ENCODE results near the gene KMT2B. TPM values are rescaled to one million over a fixed set of nuclear protein-coding genes. Genes with fewer than 3 reads are reported as not detected.

KMT2B gene
- total and polyA plus RNA-seq, 5 experiments from 2014 or later = 0.60 to 79.2 (median 2.8) TPM

DNA sequence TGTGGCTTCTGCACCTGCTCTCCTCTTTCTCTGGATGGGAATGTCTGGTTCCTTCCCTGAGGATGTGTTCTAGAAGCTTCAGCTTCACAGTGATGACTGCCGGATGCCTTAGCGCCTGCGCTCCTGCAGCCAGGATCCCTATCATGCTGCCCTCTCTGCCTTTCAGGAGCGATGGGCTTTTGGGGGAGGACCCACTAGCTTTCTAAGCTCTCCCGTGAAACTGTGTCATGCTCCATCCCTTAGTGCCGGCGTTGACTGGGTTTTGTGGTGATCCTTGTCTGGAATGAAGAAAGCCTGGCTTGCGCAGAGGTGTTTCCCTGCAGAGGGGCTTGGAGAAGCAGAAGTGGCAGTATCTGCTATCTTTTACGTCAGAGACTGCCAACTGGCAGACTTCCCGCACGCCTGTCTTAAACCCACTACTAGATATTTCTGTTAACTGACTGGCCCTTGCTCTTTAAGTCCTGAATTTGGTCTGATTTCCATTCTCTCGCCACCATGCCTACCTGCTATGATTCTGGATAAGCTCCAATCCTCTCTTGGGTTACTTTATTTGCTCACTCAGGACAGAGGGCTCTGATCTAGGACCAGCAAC is 3.8 kb upstream of the KMT2B start:
- DNase-seq (no peak), ATAC-seq (no peak)
- H3K27me3 Mint-ChIP-seq = no peaks in the 10 kb centered on the region
- H3K27ac Mint-ChIP-seq = peak overlapping the region; percentile 29 to 96 (median 86)
- H3K4me1 Mint-ChIP-seq = peaks cover 40 to 67% (median 59%) of the 10 kb centered on the region in 4 donors
- no peaks in the 10 kb centered on the region for H3K9me3 Mint-ChIP-seq
- POLR2A ChIA-PET = interaction anchor here (3.3 to 4.9 kb wide), 2 partner anchors 11 to 19 kb away, joined by 13 to 24 read pairs; no protein-coding TSS in a partner anchor
- peak overlapping the region; percentile 44 to 81 (median 68) for H3K4me3 Mint-ChIP-seq
- H3K36me3 Mint-ChIP-seq = no peaks in the 10 kb centered on the region

DNA sequence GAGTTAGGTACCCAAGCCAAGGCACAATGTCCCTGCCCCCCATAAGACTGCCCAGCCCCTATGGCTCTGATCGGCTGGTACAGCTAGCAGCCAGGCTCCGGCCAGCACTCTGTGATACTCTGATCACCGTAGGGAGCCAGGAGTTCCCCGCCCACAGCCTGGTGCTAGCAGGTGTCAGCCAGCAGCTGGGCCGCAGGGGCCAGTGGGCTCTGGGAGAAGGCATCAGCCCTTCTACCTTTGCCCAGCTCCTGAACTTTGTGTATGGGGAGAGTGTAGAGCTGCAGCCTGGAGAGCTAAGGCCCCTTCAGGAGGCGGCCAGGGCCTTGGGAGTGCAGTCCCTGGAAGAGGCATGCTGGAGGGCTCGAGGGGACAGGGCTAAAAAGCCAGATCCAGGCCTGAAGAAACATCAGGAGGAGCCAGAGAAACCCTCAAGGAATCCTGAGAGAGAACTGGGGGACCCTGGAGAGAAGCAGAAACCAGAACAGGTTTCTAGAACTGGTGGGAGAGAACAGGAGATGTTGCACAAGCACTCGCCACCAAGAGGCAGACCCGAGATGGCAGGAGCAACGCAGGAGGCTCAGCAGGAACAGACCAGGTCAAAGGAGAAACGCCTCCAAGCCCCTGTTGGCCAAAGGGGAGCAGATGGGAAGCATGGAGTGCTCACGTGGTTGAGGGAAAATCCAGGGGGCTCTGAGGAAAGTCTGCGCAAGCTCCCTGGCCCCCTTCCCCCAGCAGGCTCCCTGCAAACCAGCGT is 3.0 kb upstream of the KMT2B start:
- Mint-ChIP-seq H3K9me3 (no peaks in the 10 kb centered on the region), H3K36me3 (no peaks in the 10 kb centered on the region), H3K27ac (peak overlapping the region in 9 of 10 donors; percentile 3 to 93 (median 58)), H3K27me3 (no peaks in the 10 kb centered on the region), H3K4me1 (peaks cover 42 to 74% (median 66%) of the 10 kb centered on the region in 4 donors), H3K4me3 (peak overlapping the region in 9 of 10 donors; percentile 9 to 81 (median 56))
- POLR2A ChIA-PET = interaction anchor here (1.4 to 4.9 kb wide), 3 partner anchors 12 to 20 kb away, joined by 3 to 24 read pairs (median 13); no protein-coding TSS in a partner anchor
- DNase-seq = no peak
- ATAC-seq = no peak

DNA sequence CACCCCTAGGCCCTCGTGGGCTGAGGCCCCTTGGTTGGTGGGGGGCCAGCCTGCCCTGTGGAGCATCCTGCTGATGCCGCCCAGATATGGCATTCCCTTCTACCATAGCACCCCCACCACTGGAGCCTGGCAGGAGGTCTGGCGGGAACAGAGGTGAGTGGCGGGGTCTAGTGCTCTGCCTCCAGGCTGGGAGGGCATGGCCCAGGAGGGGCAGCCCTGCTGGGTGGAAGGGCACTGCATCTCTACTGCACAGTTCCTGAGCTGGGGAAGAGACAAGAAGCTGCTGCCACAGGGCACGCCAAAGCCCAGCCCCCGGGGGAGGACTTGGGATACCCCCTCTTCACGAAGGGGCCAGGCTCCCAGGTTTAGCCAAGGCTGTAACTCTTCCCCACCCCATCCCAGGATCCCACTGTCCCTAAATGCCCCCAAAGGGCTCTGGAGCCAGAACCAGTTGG is 2.4 kb upstream of the KMT2B start:
- Mint-ChIP-seq H3K27me3 (no peaks in the 10 kb centered on the region), H3K9me3 (no peaks in the 10 kb centered on the region), H3K27ac (peak overlapping the region in 5 of 10 donors; percentile 56 to 97 (median 95)), H3K36me3 (peaks cover 0 to 4% (median 0%) of the 10 kb centered on the region in 3 donors), H3K4me3 (peak overlapping the region in 5 of 10 donors; percentile 92 to 99 (median 94)), H3K4me1 (peaks cover 45 to 78% (median 70%) of the 10 kb centered on the region in 4 donors)
- POLR2A ChIA-PET = interaction anchor here (1.0 to 4.9 kb wide), 4 partner anchors 13 to 25 kb away, joined by 3 to 24 read pairs (median 8); no protein-coding TSS in a partner anchor
- no peak for DNase-seq
- ATAC-seq = no peak

DNA sequence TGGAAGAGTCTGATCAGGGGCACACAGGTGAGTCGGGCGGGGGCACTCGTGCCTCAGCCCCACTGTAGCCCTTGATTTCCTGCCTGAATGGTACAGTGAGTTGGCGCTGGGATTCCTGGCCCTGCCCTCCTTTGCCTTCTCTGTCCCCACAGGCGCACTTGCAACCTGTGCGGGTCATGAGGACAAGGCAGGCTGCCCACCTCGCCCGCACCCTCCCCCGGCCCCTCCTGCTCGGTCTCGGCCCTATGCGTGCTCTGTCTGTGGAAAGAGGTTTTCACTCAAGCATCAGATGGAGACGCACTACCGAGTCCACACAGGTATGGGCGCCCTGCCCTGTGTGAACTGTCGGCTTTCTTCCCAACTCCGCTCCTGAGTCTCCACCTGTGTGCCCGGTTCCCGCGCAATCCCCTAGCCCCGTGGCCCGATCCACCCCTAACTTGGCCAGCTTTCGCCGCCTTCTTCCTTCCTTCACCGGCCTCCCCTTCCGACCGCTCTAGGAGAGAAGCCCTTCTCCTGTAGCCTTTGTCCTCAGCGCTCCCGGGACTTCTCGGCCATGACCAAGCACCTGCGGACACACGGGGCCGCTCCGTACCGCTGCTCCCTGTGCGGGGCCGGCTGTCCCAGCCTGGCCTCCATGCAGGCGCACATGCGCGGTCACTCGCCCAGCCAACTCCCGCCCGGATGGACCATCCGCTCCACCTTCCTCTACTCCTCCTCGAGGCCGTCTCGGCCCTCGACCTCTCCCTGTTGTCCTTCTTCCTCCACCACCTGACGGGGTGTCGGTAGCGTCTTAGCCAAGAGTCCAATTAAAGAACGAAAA is 1.6 kb upstream of the KMT2B start:
- Mint-ChIP-seq H3K27ac (peak overlapping the region; percentile 89 to 97 (median 94)), H3K36me3 (peaks cover 0 to 9% (median 0%) of the 10 kb centered on the region in 3 donors), H3K27me3 (no peaks in the 10 kb centered on the region), H3K4me3 (peak overlapping the region; percentile 89 to 99 (median 94)), H3K4me1 (peaks cover 42 to 77% (median 65%) of the 10 kb centered on the region in 4 donors), H3K9me3 (no peaks in the 10 kb centered on the region)
- DNase-seq = peak in 3 of 10 donors; percentile 22 to 32 (median 27)
- ATAC-seq = no peak
- POLR2A ChIA-PET = interaction anchor here (1.0 to 4.9 kb wide), 4 partner anchors 14 to 24 kb away, joined by 3 to 24 read pairs (median 8); no protein-coding TSS in a partner anchor

DNA sequence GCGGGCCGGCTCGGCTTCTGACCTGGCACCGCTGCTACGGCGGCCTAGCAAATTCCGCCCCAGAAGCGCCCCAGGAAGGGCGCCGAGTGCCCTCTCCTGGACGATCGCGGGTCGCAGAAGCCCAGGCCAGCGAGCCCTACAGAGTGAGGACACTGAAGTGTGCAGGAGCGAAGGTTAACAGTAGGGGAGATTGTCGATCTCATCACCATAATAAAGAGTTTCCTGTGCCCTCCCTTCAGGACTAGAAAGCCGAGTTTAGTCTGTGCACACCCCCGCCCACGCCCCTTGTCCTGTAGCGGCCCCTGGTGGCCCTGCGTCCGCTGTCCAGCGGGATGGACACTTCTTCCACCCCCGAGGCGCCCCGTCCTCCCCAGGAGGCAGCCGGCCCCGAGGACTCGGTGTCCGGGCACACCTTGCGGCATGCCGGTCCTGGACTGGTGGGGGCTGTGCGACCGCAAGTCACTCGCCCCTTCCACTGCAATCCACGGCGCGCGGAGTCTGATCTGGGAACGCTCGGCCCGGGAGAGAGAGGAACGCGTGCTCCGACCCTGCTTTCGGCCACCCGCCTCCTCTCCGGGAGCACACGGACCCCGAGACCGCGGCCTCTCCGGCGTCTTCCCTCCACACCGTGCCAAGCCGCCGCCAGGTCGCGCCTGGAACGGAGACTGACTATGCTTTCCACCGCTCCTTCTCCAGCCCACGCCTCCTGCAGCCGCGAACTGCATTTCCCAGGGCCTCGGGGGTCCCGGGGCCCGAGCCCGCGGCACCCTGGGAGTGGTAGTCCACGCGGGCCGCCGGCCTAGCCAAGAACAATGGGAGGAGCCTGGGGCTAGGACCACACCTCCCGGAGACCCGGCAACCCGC is 770 bp upstream of the KMT2B start:
- peak; percentile 83 to 85 for ATAC-seq
- peak; percentile 73 to 99 (median 96) for DNase-seq
- peak overlapping the region; percentile 89 to 97 (median 94) for H3K27ac Mint-ChIP-seq
- no peaks in the 10 kb centered on the region for H3K9me3 Mint-ChIP-seq
- H3K36me3 Mint-ChIP-seq = peaks cover 0 to 17% (median 0%) of the 10 kb centered on the region in 3 donors
- H3K4me3 Mint-ChIP-seq = peak overlapping the region; percentile 89 to 99 (median 94)
- no peaks in the 10 kb centered on the region for H3K27me3 Mint-ChIP-seq
- POLR2A ChIA-PET = interaction anchor here (0.8 to 3.0 kb wide), 5 partner anchors 14 to 31 kb away, joined by 3 to 29 read pairs (median 4); partner anchors contain the start of genes IGFLR1 and LIN37
- peaks cover 41 to 74% (median 64%) of the 10 kb centered on the region in 4 donors for H3K4me1 Mint-ChIP-seq

DNA sequence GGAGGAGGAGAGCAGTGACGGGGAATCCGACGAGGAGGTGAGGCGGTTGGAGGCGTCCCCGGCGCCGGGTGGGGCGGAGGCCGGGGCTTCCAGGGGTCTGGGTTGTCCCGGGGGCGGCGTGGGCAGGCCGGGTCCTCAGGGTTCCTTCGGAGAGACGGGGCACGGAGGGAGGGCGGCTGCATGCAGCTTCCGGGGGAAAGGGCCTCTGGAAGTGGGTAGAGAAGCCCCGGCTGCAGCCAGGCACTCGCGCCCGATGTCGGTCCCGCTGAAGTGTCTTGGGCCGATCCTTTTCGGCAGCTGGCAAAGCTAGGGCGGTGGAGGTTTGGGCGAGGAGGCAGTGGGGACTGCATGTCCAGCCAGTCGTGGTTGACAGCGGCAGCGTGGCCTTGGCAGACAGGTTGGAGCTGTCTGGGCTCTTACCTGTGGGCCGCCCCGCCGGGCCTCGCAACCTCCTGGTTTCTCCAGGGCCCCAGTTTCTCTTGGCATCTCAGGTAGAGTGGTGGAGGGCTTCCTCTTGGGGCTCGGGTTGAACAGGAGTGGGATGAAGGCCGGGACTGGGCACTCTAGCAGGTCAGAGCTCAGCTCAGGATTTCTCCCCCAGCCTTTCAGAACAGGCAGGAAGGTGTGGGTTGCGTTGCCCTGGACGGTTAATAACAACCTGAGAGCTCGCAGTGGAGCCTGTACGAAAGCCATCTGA is 690 bp downstream of the KMT2B start:
- peak in 1 of 2 donors; percentile 0 for ATAC-seq
- peak overlapping the region; percentile 57 to 94 (median 90) for H3K27ac Mint-ChIP-seq
- POLR2A ChIA-PET = interaction anchor here (0.5 to 4.3 kb wide), 10 partner anchors 10 to 1320 kb away, joined by 3 to 29 read pairs (median 4); partner anchors contain the start of genes IGFLR1, LIN37, PROSER3 and PSENEN
- peaks cover 33 to 66% (median 53%) of the 10 kb centered on the region in 4 donors for H3K4me1 Mint-ChIP-seq
- H3K36me3 Mint-ChIP-seq = peaks cover 0 to 32% (median 0%) of the 10 kb centered on the region in 3 donors
- peak overlapping the region; percentile 82 to 92 (median 88) for H3K4me3 Mint-ChIP-seq
- H3K9me3 Mint-ChIP-seq = no peaks in the 10 kb centered on the region
- peak in 9 of 10 donors; percentile 36 to 72 (median 46) for DNase-seq
- no peaks in the 10 kb centered on the region for H3K27me3 Mint-ChIP-seq

DNA sequence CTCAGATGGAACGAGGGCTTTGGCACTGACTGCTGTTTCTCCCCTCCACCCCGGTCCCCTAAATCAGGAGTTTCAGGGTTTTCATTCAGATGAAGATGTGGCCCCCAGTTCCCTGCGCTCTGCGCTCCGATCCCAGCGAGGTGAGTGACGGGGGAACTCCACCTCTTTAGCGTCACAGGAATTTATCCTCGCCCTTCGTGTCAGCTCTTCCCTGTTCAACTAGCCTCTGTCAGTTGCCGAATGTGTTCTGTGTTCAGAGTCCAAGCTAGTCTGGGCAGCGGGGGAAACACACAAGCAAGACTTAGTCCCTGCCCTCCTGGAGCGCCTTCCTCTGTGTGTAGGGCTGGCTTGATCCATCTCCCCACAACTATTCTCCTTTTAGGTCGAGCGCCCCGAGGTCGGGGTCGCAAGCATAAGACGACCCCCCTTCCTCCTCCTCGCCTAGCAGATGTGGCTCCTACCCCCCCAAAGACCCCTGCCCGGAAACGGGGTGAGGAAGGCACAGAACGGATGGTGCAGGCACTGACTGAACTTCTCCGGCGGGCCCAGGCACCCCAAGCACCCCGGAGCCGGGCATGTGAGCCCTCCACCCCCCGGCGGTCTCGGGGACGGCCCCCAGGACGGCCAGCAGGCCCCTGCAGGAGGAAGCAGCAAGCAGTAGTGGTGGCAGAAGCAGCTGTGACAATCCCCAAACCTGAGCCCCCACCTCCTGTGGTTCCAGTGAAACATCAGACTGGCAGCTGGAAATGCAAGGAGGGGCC is 1.8 kb downstream of the KMT2B start:
- no peak for DNase-seq
- Mint-ChIP-seq H3K27me3 (no peaks in the 10 kb centered on the region), H3K9me3 (no peaks in the 10 kb centered on the region), H3K4me1 (peaks cover 23 to 59% (median 42%) of the 10 kb centered on the region in 4 donors), H3K4me3 (peak overlapping the region; percentile 82 to 92 (median 88)), H3K27ac (peak overlapping the region in 9 of 10 donors; percentile 71 to 94 (median 90)), H3K36me3 (peaks cover 0 to 43% (median 6%) of the 10 kb centered on the region in 3 donors)
- no peak for ATAC-seq
- POLR2A ChIA-PET = interaction anchor here (0.6 to 4.3 kb wide), 5 partner anchors 20 to 209 kb away, joined by 4 to 29 read pairs (median 6); partner anchors contain the start of genes IGFLR1, PROSER3, PSENEN and U2AF1L4

DNA sequence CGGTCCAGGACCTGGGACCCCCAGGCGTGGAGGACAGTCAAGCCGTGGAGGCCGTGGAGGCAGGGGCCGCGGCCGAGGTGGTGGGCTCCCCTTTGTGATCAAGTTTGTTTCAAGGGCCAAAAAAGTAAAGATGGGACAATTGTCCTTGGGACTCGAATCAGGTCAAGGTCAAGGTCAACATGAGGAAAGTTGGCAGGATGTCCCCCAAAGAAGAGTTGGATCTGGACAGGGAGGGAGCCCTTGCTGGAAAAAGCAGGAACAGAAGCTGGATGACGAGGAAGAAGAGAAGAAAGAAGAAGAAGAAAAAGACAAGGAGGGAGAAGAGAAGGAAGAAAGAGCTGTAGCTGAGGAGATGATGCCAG is 2.3 kb downstream of the KMT2B start:
- Mint-ChIP-seq H3K4me1 (peaks cover 19 to 54% (median 38%) of the 10 kb centered on the region in 4 donors), H3K36me3 (peaks cover 0 to 48% (median 6%) of the 10 kb centered on the region in 3 donors), H3K4me3 (peak overlapping the region in 5 of 10 donors; percentile 38 to 65 (median 58)), H3K9me3 (no peaks in the 10 kb centered on the region), H3K27me3 (no peaks in the 10 kb centered on the region), H3K27ac (peak overlapping the region in 5 of 10 donors; percentile 51 to 87 (median 74))
- POLR2A ChIA-PET = interaction anchor here (0.6 to 4.3 kb wide), 3 partner anchors 20 to 209 kb away, joined by 4 to 29 read pairs (median 26); partner anchors contain the start of gene IGFLR1
- ATAC-seq (no peak), DNase-seq (no peak)

DNA sequence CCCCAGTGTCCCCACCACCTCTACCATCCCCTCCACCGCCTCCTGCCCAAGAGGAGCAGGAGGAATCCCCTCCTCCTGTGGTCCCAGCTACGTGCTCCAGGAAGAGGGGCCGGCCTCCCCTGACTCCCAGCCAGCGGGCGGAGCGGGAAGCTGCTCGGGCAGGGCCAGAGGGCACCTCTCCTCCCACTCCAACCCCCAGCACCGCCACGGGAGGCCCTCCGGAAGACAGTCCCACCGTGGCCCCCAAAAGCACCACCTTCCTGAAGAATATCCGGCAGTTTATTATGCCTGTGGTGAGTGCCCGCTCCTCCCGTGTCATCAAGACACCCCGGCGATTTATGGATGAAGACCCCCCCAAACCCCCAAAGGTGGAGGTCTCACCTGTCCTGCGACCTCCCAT is 2.8 kb downstream of the KMT2B start:
- POLR2A ChIA-PET = interaction anchor here (0.9 to 4.3 kb wide), 2 partner anchors 19 to 28 kb away, joined by 3 to 26 read pairs; partner anchors contain the start of gene LIN37
- peaks cover 0 to 54% (median 8%) of the 10 kb centered on the region in 3 donors for H3K36me3 Mint-ChIP-seq

DNA sequence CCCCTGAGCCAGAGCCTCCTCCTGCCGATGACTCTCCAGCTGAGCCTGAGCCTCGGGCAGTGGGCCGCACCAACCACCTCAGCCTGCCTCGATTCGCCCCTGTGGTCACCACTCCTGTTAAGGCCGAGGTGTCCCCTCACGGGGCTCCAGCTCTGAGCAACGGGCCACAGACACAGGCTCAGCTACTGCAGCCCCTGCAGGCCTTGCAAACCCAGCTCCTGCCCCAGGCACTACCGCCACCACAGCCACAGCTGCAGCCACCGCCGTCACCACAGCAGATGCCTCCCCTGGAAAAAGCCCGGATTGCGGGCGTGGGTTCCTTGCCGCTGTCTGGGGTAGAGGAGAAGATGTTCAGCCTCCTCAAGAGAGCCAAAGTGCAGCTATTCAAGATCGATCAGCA is 3.6 kb downstream of the KMT2B start:
- Mint-ChIP-seq H3K4me1 (peaks cover 13 to 45% (median 28%) of the 10 kb centered on the region in 4 donors), H3K9me3 (no peaks in the 10 kb centered on the region), H3K4me3 (peak overlapping the region in 5 of 10 donors; percentile 2 to 58 (median 33)), H3K27ac (peak overlapping the region in 2 of 10 donors; percentile 7 to 59), H3K36me3 (peaks cover 0 to 61% (median 13%) of the 10 kb centered on the region in 3 donors), H3K27me3 (no peaks in the 10 kb centered on the region)
- no peak for DNase-seq
- no peak for ATAC-seq
- POLR2A ChIA-PET = interaction anchor here (0.9 to 4.3 kb wide), 3 partner anchors 16 to 27 kb away, joined by 3 to 26 read pairs (median 4); partner anchors contain the start of gene LIN37

More for the DNA sequence above, 2.8 kb downstream of the KMT2B start:
- ATAC-seq (no peak), DNase-seq (no peak)
- H3K27me3 Mint-ChIP-seq = no peaks in the 10 kb centered on the region
- H3K9me3 Mint-ChIP-seq = no peaks in the 10 kb centered on the region
- peak overlapping the region in 1 of 10 donors; percentile 74 for H3K27ac Mint-ChIP-seq
- H3K4me3 Mint-ChIP-seq = peak overlapping the region in 4 of 10 donors; percentile 15 to 75 (median 20)
- peaks cover 19 to 49% (median 36%) of the 10 kb centered on the region in 4 donors for H3K4me1 Mint-ChIP-seq

Measured in naive thymus-derived CD8-positive, alpha-beta T cell (primary cell).